Measurements from ENCODE around the gene AOAH.

AOAH gene

DNA sequence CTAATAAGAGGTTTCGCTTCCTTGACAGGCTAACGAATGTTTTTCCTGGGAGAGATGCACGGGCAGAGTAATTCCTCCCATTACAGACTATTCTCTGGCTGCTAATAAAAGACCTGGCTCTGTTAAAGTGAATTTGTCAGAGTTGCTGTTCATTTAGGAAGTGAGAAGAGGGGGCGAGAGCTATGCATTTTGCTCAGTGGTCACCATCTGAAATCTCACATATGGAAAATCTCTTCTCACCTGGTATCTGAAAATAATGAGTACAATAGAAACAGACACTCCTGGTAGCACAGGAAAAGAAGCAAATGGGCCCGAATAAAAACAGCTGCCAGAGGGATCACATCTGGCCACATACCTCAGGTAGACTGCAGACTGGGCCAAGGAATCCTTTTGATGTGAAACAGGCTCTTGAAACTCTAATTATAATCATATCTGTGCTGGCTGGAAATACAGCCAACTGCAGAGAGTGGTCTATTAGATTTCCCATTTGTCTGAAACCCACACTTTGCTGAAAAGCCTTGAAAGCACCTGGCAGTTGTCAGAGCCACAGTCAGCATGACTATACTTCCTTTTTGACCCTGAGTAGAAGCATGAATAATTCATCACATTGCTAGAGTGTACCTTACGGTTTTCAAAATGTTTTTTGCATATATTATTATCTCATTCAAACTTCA, 33.6 kb downstream of the AOAH start:
- peak; percentile 25 for DNase-seq (ENCODE audit: low spot score)

DNA sequence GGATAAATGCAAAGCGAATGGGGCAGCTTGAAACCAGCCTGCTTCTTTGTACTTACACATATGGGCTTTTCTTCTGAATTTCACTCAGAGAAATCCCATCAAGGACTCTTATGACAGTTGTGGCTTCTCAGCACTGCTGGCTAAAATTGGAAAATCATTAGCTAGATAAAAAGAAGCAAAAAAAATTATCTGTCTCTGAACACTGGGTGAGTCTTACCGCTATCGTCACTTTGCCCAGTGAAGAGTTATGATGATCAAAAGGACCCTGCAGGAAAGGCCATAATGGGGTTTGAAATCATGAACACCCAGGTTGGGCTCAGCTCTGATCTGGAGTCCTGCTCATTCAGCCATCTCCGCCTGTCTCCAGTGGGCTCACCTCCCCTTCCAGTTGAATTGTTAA, 34.3 kb downstream of the AOAH start:
- DNase-seq (ENCODE audit: low spot score) = no peak

DNA sequence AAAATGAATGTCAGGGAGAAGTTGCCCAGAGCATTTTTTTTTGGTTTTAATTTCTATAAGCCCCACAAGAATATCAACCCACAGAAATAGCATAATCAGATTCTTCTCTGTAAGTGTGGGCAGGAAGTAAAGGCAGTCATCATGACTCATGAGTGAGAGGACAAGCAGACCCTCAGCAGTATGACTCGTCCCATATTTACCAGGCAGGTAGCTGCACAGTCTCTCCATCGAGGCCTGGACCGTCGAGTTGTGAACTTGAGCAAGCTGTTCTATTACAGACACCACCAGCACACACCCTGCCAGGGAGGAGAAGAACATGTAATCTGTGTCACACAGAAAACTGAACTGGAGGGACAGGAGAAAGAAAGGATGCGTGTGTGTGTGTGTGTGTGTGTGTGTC, 37.8 kb downstream of the AOAH start:
- peak; percentile 88 for DNase-seq (ENCODE audit: low spot score)

DNA sequence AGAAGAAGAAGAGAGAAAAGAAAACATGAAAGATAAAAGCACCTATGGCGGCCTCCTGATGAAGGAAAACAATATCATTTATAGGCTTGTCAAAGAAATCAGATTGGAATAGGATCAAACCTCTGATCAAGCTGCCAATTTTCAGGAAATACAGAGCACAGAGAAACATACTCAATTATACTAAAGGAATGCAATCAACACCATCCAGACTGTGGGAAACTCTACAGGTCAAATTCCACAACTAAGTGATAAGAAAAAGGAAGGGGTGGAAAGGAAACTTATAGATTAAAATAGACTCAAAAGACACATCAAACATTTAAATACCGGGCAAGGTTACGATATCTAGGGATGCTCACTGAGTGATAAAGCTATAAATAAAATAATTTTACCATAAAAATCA, 39.3 kb downstream of the AOAH start:
- no peak for DNase-seq (ENCODE audit: low spot score)

DNA sequence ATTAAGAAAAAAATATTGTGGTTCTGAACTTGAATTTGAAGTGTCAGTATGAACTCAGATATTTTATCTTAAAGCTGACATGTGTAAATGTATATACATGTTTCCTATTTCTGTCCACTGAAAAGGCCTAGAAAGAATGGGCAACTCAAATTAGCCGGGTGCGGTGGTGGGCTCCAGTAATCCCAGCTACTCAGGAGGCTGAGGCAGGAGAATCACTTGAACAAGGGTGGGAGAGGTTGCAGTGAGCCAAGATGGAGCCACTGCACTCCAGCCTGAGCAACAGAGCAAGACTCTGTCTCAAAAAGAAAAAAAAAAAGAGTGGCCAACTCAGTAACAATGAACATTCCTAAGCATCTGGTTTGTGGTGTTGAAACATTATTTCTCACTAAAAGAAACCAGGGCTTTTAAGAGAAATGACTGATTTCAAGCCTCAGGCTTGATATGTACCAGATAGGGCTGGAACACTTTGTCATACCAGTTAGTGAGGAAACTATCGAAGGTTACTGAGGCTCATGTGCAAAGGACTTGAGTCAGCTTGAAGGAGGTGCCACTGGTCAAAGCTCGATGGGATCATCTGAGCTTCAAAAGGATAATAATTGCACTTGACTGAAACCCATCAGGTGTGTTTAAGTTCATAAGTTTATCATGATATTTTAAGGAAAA, 40.5 kb downstream of the AOAH start:
- no peak for DNase-seq (ENCODE audit: low spot score)

DNA sequence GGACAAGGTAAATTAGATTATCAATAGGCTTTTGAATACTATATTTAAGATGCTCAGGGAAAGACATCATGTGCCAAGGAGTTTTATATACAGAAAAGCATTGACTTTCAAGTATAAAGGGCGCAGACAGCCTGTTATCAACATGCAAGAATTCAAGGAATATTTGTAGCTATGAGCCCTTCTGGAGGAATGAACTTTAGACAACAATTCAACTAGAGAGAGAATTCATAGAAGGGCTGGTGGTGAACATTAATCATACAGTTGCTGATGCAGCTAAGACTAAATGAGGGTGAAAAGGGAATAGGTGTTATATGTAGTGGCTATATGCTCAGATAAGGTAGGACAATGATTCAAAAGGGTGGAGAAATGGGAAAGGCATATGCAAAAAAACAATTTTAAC, 41.2 kb downstream of the AOAH start:
- DNase-seq (ENCODE audit: low spot score) = no peak

DNA sequence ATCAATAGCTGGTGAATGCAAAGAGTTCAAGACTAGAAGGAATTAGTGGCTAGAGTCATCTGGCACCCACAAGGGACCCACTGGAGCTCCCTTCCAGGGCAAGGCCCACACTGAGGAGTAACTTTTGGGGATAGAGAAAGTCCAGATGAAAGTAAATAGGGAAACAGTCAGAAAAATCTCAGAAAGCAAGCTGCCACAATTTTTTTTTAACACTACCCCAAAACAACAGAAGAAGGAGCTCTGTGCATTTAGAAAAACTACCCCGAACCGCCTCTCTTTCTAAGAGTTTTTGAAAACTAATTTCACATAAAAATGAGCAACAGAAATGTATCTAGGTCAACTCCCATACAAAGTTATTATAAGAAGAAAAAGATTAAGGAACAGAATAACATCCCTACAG, 42.2 kb downstream of the AOAH start:
- no peak for DNase-seq (ENCODE audit: low spot score)

DNA sequence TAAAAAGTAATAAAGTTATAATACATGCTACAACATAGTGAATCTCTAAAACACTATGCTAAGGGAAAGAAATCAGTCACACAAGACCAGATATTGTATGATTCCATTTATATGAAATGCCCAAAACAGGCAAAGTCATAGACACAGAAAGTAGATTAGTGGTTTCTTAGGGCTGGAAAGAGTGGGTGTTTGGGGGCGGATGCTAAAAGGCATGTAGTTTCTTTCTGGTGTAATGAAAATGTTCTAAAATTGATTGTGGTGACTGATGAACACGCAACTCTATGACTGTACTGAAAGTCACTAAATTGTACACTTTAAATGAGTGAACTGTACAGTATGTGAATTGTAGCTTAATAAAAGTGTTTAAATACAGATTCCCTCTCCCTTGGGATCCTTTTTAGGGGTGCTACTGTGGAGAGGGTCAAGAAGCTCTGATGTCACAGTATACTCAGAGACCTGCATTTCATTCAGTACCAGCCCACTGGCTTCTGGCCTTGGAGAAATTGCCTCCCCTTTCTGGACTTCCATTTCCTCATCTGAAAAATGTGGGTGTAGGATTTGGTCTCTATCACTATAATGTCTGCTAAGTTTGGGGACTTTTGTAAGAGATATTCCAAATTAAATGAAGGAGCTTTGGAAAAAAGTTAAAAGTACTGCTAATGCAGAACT, 46.4 kb downstream of the AOAH start:
- DNase-seq (ENCODE audit: low spot score) = no peak

DNA sequence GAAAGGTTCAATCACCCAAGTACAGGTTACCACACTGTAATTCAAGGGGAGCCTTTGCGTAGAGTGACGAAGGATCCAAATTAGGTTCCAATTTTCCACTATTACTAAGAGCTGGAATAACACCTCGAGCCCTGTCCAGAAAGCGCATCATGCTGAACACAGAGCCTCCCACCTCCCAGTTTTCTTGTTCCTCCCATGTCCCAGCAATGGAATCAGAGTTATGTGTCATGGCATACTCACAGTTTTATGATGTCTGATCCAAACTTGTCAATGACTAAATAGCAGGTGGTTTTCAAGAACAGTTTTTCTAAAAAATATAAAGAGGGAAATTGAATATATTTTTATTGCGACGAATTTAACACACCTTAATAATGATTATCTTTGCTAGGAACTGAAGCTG, 50.6 kb downstream of the AOAH start:
- peak; percentile 60 for DNase-seq (ENCODE audit: low spot score)

DNA sequence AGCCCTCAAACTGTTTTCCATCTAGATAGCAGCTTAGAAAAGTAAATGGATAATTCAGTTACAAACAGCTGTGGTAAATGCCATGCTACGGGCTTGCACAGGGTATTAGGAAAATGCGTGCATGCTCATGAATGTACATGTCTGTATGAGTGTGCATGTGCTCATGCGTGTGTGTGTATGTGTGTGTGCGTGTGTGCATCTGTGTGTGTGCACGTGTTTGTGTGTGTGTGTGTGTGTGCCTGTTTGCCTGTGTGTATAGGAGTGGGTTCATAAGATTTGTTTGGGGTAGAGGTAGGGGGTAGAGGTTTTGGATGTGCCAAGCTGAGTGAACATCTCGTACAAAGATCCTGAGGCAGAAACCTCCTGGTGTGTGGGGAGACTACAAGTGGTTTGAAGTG, 52.9 kb downstream of the AOAH start:
- no peak for DNase-seq (ENCODE audit: low spot score)

DNA sequence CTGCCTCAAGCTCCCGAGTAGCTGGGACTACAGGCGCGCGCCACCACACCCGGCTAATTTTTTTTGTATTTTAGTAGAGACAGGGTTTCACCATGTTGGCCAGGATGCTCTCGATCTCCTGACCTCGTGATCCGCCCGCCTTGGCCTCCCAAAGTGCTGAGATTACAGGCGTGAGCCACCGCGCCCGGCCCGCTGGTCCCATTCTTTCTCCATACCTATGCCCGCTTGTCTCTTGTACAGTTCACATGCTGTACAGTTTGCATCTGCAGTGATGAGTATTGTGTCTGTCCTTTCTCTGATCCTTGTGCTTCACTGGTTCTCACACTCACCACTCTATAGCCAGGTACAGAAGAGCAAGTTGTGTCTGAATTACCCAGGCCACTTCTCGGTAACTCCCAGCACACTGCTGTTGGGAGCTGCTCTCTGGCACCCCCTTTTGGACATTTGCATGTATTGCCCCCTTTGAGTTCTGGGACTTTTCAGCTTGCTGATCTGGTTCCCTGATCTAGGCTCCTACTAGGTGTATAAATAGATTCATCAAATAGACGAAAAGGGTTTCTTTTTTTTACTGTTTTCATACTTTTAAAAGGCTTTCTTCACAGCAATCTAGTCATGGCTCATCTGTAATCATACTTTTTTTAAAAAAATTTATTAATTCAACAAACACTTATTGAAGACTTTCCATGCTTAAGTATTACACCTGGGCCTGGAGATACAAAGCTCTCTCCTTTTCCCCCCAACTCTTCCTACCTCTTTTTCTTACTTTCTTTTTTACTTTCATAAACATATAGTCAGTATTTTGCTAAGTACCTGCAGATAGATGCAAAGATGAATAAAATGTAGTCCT, 53.5 kb downstream of the AOAH start:
- DNase-seq (ENCODE audit: low spot score) = peak; percentile 77

DNA sequence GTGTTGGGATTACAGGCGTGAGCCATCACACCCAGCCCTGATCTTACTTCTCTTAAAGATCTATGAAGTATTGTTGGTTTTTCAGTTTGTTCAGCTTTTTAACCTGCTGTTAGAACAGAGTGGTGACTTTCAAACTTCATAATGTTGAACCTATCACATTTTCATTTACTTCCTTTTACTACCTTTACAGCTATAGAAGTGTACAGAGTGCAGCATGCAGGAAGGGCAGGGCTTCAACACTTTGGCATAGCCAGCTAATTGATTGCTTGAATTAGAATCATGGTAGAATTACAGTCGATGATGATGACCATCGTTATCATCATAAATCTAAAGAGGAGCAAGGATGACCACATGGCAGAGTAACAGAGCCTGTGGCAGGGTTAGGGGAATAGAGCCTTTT, 55.5 kb downstream of the AOAH start:
- no peak for DNase-seq (ENCODE audit: low spot score)

DNA sequence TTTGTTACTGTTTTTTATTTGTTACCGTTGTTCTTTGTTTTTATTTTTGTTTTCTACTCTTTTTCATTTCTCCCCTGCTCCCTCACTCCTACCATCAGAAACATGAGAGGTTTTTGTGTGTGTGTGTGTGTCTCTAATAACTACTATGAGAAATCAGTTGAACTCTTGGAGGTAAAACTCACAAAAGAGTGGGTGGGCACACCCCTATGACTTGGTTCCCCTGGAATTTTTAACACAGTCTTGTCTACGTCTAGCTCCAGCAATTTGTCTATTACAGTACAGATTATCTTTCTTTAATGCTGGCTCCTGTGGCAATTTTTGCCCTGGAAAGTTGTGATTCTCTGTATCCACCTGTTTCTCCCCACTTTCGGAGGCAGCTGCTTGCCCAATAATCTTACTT, 56.2 kb downstream of the AOAH start:
- peak; percentile 30 for DNase-seq (ENCODE audit: low spot score)

DNA sequence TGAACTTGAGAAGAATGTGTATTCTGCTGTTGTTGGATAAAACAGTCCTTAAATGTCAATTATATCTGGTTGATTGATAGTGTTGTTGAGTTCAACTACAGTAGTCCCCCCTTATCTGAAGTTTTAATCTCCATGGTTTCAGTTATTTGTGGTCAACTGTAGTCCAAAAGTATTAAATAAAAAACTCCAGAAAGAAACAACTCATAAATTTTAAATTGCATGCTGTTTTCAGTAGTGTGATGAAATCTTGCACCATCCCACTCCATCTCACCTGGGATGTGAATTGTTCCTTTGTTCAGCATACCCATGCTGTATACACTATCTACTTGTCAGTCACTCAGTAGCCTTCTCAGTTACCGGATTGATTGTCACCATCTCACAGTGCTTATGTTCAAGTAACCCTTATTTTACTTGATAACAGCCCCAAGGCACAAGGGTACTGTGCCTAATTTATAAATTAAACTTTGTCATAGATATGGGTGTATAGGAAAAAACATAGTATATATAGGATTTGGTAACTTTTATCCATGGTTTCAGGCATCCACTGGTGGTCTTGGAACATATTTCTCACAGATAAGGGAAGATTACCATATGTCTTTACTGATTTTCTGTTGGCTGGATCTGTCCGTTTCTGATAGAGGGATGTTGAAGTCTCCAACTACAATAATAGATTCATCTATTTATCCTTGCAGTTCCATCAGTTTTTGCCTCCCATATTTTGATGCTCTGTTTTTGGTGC, 57.1 kb downstream of the AOAH start:
- DNase-seq (ENCODE audit: low spot score) = no peak

DNA sequence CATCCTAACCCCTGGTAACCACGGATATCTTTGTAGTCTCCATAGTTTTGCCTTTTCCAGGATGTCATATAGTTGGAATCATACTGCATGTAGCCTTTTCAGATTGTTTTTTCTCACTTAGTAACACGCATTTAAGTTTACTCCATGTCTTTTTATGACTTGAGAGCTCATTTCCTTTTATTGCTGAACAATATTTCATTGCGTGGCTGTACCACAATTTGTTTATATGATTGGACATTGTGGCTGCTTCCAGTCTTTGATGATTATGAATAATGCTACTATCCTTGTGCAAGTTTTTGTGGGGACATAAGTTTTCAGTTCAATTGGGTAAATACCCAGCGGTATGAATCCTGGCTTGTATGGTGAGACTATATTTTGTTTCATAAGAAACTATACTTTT, 60.8 kb downstream of the AOAH start:
- DNase-seq (ENCODE audit: low spot score) = no peak

DNA sequence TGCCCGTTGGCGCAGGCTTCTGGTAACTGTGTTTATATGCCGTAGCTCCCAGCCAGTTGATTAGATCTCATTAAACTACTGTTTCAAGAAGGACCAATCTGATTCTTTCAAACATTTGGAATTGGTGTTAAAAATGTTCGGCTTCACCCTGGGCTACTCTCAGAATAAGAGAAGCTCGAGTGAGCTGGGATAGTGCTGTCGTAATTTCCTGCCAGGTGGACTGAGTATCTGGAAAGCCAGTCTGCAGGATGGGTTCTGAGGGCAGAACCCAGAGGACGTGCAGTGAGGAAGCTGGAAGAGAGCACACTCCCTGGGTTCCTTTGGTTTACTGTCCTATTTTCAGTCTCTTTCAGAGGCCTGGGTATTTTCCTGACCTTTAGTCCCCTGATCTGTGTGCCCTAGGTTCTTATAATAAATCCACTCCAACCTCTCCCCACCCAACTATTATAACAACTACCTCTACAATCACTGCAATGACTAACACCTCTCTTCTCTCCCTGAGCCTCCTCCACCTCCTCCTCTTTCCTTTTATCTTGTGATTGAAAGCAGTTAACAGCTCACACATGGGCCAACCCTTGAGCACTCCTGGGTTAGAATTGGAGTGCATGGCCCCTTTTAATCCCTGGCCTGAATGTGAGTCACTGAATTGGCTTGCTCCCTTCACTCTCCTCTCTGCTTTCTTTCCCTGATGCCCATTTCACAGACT, 63.0 kb downstream of the AOAH start:
- peak; percentile 93 for DNase-seq (ENCODE audit: low spot score)

DNA sequence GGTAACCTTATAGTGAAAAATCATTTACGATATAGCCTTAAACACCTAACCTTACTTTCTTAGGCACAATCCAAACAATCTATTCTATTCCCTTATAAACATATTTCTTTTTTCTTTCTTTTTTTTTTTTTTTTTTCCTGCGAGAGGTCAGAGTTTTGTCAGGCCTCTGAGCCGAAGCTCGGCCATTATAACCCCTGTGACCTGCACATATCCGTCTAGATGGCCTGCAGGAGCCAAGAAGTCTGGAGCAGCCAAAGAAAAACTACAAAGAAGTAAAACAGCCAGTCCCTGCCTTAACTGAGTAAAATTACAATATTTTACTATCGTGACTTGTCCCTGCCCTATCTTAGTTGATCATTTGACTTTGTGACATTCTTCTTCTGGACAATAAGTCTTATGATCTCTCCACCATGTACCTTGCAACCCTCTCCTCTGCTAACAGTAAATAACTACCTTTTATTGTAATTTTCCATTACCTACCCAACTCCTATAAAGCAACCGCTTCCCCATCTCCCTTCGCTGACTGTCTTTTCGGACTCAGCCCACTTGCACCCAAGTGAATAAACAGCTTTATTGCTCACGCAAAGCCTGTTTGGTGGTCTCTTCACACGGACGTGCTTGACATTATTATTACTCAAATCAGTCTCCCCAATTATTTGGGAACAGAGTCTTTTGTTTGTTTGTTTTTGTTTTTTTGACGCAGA, 64.5 kb downstream of the AOAH start:
- DNase-seq (ENCODE audit: low spot score) = no peak

DNA sequence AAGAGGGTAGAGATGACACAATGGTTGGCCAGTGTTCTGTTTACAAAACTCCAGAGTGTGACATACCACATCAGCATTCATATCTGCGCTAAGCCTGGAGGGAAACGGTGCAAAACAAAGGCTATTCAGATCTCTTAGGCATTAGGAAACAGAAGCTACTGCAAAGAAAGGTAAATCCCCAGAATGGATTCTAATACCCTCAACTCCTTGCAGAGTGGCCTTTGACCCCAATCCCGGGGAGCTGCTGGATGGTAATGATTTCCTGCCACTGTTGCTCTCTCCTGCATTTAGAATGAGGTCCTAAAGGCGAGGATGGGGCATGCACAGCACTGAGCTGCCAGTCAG, 65.2 kb downstream of the AOAH start:
- peak; percentile 97 for DNase-seq (ENCODE audit: low spot score)

DNA sequence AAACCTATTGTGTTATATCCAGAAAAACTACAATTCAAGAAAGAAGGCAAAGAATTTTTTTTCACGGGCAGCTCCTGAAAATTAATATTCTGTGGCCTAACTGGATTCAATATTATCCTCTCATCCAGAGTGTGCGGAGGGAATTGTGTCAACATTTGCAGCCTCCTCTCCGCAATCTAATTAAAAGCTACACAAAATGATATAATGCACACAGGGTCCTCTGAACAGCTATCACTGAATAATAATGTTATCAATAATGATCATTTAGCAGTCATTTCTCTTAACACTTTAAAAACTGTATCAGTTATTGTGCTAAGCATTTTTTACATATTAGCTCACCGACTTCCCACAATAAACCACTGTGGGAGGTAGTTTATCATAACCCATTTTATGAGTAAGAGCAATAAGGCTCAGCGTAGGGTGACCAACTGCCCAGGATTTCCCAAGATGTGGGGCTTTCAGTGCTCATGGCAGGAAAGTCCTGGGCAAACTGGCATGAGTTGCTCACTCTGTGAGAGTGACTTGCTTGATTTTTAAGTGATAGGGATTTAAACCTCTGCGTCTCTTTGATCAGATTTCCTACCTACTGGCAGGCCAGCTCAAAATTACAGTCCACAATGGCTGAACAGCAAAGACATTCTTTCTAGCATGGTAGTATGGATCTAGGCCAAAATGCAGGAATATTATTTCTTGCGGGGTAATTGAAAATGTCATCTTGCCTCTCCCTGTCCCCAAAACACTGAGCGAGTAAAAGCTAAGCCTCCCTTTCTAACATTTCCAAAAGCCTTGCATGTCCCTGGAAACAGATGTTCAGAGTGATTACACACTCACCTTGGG, 65.7 kb downstream of the AOAH start:
- DNase-seq (ENCODE audit: low spot score) = peak; percentile 98
